ENCODE measurements around the gene AFMID. TPM values are rescaled to one million over a fixed set of nuclear protein-coding genes. Genes with fewer than 3 reads are reported as not detected.

The AFMID gene
- total RNA-seq, 6 donors from 2014 or later = 30.5 to 265 (median 44.2) TPM

DNA sequence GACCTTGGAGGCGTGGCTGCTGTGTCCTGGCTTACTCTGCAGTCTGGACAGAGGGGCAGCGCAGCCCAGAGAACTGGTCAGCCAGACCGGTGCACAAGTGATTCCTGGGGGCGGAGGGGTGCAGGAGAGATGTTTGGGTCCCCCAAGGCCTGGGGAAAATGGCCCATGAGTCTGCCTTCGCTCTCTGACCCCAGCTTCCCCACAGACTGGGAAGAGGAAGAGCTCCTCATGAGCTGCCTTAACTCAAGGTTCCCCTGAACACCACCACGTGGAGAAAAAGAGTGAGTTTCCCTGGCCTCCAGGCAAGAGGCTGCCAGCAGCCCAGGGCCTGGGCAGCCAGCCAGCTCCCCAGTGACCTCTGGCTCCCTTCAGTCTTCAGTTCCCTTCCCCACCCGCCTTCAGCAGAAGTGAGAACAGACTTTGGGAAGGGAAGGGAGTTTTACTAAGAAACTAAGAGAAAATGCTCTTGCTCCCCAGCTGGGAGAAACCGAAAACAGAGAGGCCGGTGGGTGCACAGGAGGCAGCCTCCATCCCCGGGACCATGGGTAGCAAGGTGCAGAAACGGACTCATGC lies 42.9 kb upstream of the AFMID start:
- DNase-seq (peak; percentile 88 to 94), ATAC-seq (ENCODE audit: low FRiP score in 2 of 2) (peak in 1 of 2 donors; percentile 67)
- 38 to 40% methylated on average over 6 to 10 of the region's 11 CpGs for WGBS, 2 donors
- H3K9me3 ChIP-seq = no peaks in the 10 kb centered on the region
- TF ChIP-seq POLR2AphosphoS5 (IDR thresholded peaks at IDR 0.05) = peak in 1 of 2 donors; percentile 17
- no peak for TF ChIP-seq POLR2A (IDR thresholded peaks at IDR 0.05)
- no peak overlapping the region for H3K4me3 ChIP-seq
- peaks cover 40 to 78% (median 57%) of the 10 kb centered on the region in 4 donors for H3K4me1 ChIP-seq
- H3K27me3 ChIP-seq = no peaks in the 10 kb centered on the region
- peak overlapping the region; percentile 61 to 82 (median 76) for H3K27ac ChIP-seq
- no peaks in the 10 kb centered on the region for H3K36me3 ChIP-seq

- ATAC-seq (ENCODE audit: low FRiP score in 2 of 2) = peak; percentile 5 to 75
- peaks cover 37 to 74% (median 56%) of the 10 kb centered on the region in 4 donors for H3K4me1 ChIP-seq
- no peak overlapping the region for H3K4me3 ChIP-seq
Observed at GRCh38 chr17:78144736-78145641, 42.2 kb upstream of the AFMID start.

GRCh38 chr17:78146471-78146869 lies 40.7 kb upstream of the AFMID start:
- peak overlapping the region in 2 of 4 donors; percentile 42 to 73 for H3K27ac ChIP-seq
- ATAC-seq (ENCODE audit: low FRiP score in 2 of 2) (no peak), DNase-seq (no peak)
- WGBS, 2 donors = 96 to 97% methylated on average over 7 of the region's 7 CpGs
- no peaks in the 10 kb centered on the region for H3K36me3 ChIP-seq
- no peaks in the 10 kb centered on the region for H3K9me3 ChIP-seq
- H3K4me1 ChIP-seq = peaks cover 33 to 71% (median 52%) of the 10 kb centered on the region in 4 donors
- no peak for TF ChIP-seq EP300 (IDR thresholded peaks at IDR 0.05)
- no peak for TF ChIP-seq POLR2AphosphoS5 (IDR thresholded peaks at IDR 0.05)
- TF ChIP-seq CTCF (IDR thresholded peaks at IDR 0.05) = no peak
- TF ChIP-seq POLR2A (IDR thresholded peaks at IDR 0.05) = no peak
- H3K4me3 ChIP-seq = no peak overlapping the region
- no peaks in the 10 kb centered on the region for H3K27me3 ChIP-seq

More at GRCh38 chr17:78144736-78145641, 42.2 kb upstream of the AFMID start:
- Histone ChIP-seq H3K36me3 (no peaks in the 10 kb centered on the region), H3K27ac (peak overlapping the region; percentile 61 to 82 (median 76)), H3K27me3 (no peaks in the 10 kb centered on the region), H3K9me3 (no peaks in the 10 kb centered on the region)
- no peak for TF ChIP-seq CTCF (IDR thresholded peaks at IDR 0.05)
- TF ChIP-seq POLR2A (IDR thresholded peaks at IDR 0.05) = no peak
- no peak for TF ChIP-seq POLR2AphosphoS5 (IDR thresholded peaks at IDR 0.05)
- no peak for TF ChIP-seq EP300 (IDR thresholded peaks at IDR 0.05)
- whole genome bisulfite sequencing, 2 donors = 60 to 68% methylated on average over 5 to 17 of the region's 18 CpGs
- DNase-seq = peak; percentile 80 to 94

- WGBS, 2 donors = 92 to 94% methylated on average over 5 to 6 of the region's 6 CpGs
- H3K4me1 ChIP-seq = peaks cover 33 to 71% (median 52%) of the 10 kb centered on the region in 4 donors
- no peak overlapping the region for H3K4me3 ChIP-seq
- no peaks in the 10 kb centered on the region for H3K36me3 ChIP-seq
- ATAC-seq (ENCODE audit: low FRiP score in 2 of 2) (no peak), DNase-seq (no peak)
- peak overlapping the region in 3 of 4 donors; percentile 3 to 73 (median 53) for H3K27ac ChIP-seq
- TF ChIP-seq POLR2AphosphoS5 (IDR thresholded peaks at IDR 0.05) (no peak), EP300 (IDR thresholded peaks at IDR 0.05) (no peak), POLR2A (IDR thresholded peaks at IDR 0.05) (no peak), CTCF (IDR thresholded peaks at IDR 0.05) (no peak)
- no peaks in the 10 kb centered on the region for H3K9me3 ChIP-seq
- H3K27me3 ChIP-seq = no peaks in the 10 kb centered on the region
Observed at GRCh38 chr17:78146881-78147280, 40.3 kb upstream of the AFMID start.

GRCh38 chr17:78147315-78147998 lies 39.7 kb upstream of the AFMID start:
- ATAC-seq (ENCODE audit: low FRiP score in 2 of 2) (no peak), DNase-seq (peak in 1 of 2 donors; percentile 83)
- TF ChIP-seq EP300 (IDR thresholded peaks at IDR 0.05) (no peak), POLR2A (IDR thresholded peaks at IDR 0.05) (no peak), POLR2AphosphoS5 (IDR thresholded peaks at IDR 0.05) (no peak), CTCF (IDR thresholded peaks at IDR 0.05) (no peak)
- Histone ChIP-seq H3K27me3 (no peaks in the 10 kb centered on the region), H3K27ac (peak overlapping the region in 3 of 4 donors; percentile 3 to 73 (median 53)), H3K4me3 (no peak overlapping the region), H3K9me3 (no peaks in the 10 kb centered on the region), H3K36me3 (no peaks in the 10 kb centered on the region), H3K4me1 (peaks cover 34 to 67% (median 50%) of the 10 kb centered on the region in 4 donors)
- 50 to 62% methylated on average over 8 of the region's 8 CpGs for WGBS, 2 donors

Measured in upper lobe of left lung (tissue), 6 donors.